Keratinocyte (primary cell): Measurements from ENCODE around the gene PRKCA. TPM values are rescaled to one million over a fixed set of nuclear protein-coding genes. Genes with fewer than 3 reads are reported as not detected.

Source experiments
- DNase-seq: peaks from one replicate; pipeline ENCODE4 v3.0.0-alpha.2; 2011; ENCODE audit warnings: low read depth, missing footprints, low spot score
- FAIRE-seq: peaks from 2 replicates; lab custom pipeline; 2011; peaks lifted over from hg19 to GRCh38; lab: Jason Lieb, UNC
- H2AFZ ChIP-seq: 2 replicates; pipeline ENCODE4 v1.6.0; 2012; ENCODE audit warnings: low read length, control low read depth, inconsistent platforms; ENCODE audit not compliant: control insufficient read depth
- H3K27ac ChIP-seq: 2 replicates; pipeline ENCODE4 v1.5.1; 2011; ENCODE audit warnings: low read length; ENCODE audit not compliant: control insufficient read depth, insufficient read depth
- H3K27me3 ChIP-seq: 3 replicates; pipeline ENCODE4 v1.6.0; 2011; ENCODE audit warnings: low read length; ENCODE audit not compliant: control insufficient read depth, insufficient read depth; ENCODE audit errors: extremely low read depth
- H3K36me3 ChIP-seq, 2 experiments: 2 replicates in 1 of 2; 3 replicates in 1 of 2; pipeline ENCODE4 v1.5.1; 2011; ENCODE audit warnings: low read length in 2 of 2, mild to moderate bottlenecking in 1 of 2; ENCODE audit not compliant: control insufficient read depth in 2 of 2, insufficient read depth in 2 of 2; ENCODE audit errors: extremely low read depth in 1 of 2
- H3K4me1 ChIP-seq: 3 replicates; pipeline ENCODE4 v1.5.1; 2011; ENCODE audit warnings: low read length; ENCODE audit not compliant: control insufficient read depth, insufficient read depth; ENCODE audit errors: extremely low read depth
- H3K4me2 ChIP-seq: 3 replicates; pipeline ENCODE4 v1.6.0; 2011; ENCODE audit warnings: low read depth, low read length; ENCODE audit not compliant: control insufficient read depth, insufficient read depth; ENCODE audit errors: extremely low read depth
- H3K4me3 ChIP-seq, 3 experiments: fragments of 200-600 bp in 1 of 3; sonication (generic) in 1 of 3; 2 replicates in 2 of 3; 3 replicates in 1 of 3; pipeline ENCODE4 v1.5.1; 2011 to 2016; ENCODE audit warnings: low read length in 3 of 3, mild to moderate bottlenecking in 3 of 3, control low read depth in 2 of 3, inconsistent platforms in 1 of 3, low read depth in 1 of 3, mixed read lengths in 1 of 3, mixed run types in 1 of 3, moderate library complexity in 1 of 3; ENCODE audit not compliant: control insufficient read depth in 2 of 3, insufficient read depth in 2 of 3; ENCODE audit errors: extremely low read depth in 1 of 3
- H3K79me2 ChIP-seq: 2 replicates; pipeline ENCODE4 v1.6.0; 2012; ENCODE audit warnings: low read length; ENCODE audit not compliant: control insufficient read depth, insufficient read depth
- H3K9ac ChIP-seq: 3 replicates; pipeline ENCODE4 v1.6.0; 2011; ENCODE audit warnings: low read length; ENCODE audit not compliant: control insufficient read depth, insufficient read depth; ENCODE audit errors: extremely low read depth
- H3K9me1 ChIP-seq: 3 replicates; pipeline ENCODE4 v1.6.0; 2011; ENCODE audit warnings: low read length; ENCODE audit not compliant: control insufficient read depth, insufficient read depth; ENCODE audit errors: extremely low read depth
- H3K9me3 ChIP-seq: 2 replicates; pipeline ENCODE4 v1.5.1; 2012; ENCODE audit warnings: low read depth, low read length; ENCODE audit not compliant: control insufficient read depth
- H4K20me1 ChIP-seq: 3 replicates; pipeline ENCODE4 v1.6.0; 2011; ENCODE audit warnings: low read length; ENCODE audit not compliant: control insufficient read depth, insufficient read depth; ENCODE audit errors: extremely low read depth
- EZH2 ChIP-seq: IDR thresholded peaks from one replicate; pipeline ENCODE4 v1.6.1; 2012; ENCODE audit warnings: inconsistent platforms, mild to moderate bottlenecking, low read length, moderate library complexity
- dilution Hi-C: fragments of 300-500 bp; cut with MboI; formaldehyde crosslinking; loops from one replicate; pipeline ENCODE4 v1.7.0; 2020; ENCODE audit warnings: low sequenced_read_pairs; ENCODE audit not compliant: extremely low pct_ligation_motif_present
- polyA plus RNA-seq, 5 experiments: library from polyadenylated mRNA; depleted of rRNA in 3 of 5; stranded (reverse) in 3 of 5; stranded (forward) in 1 of 5; unstranded in 1 of 5; fragments of >200 nt; gene quantifications; 1 replicate in 1 of 5; 2 replicates in 3 of 5; 3 replicates in 1 of 5; pipeline versions ENCODE4 v1.2.1 to v1.2.3, GENCODE V29; 2011 to 2012; ENCODE audit warnings: missing spikeins in 2 of 5, low read depth in 1 of 5, low replicate concordance in 1 of 5
- TF ChIP-seq, protein P1 (sequence below), 3 experiments: IDR thresholded peaks in 1 of 3; conservative IDR thresholded peaks in 1 of 3; optimal IDR thresholded peaks in 1 of 3; 2 replicates in 2 of 3; 3 replicates in 1 of 3; pipeline versions ENCODE3 to v1.5.1; 2011; ENCODE audit warnings: low read length in 3 of 3, mild to moderate bottlenecking in 3 of 3, moderate library complexity in 2 of 3, control low read depth in 1 of 3, inconsistent platforms in 1 of 3; ENCODE audit not compliant: insufficient read depth in 2 of 3; ENCODE audit errors: extremely low read depth in 1 of 3

Gene PRKCA
- polyA plus RNA-seq, 1 donor (not counting 4 experiments of a cell fraction or from before 2014, with no cell fraction given) = 3.6 TPM

DNA sequence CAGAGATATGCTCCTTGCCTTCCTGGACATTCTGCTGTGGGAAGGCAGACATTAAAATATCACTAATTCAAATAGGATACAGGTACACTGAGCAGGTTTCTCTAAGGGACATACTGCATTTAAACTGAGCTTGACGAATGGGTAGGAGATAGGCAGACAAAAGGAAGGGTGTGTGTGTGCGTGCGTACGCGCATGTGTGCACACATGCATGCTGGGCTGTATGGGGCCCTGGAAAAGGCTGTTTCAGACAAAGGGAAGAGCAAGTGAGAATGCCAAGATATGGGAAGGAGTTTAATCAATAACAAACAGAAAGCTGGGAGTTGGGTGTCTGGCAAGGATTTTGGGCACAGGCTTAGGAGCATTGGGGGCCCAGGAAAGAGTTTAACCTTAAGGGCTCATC lies 196.2 kb downstream of the PRKCA start:
- Histone ChIP-seq H3K4me3 (no peak overlapping the region), H4K20me1 (no peaks in the 10 kb centered on the region), H3K27me3 (no peaks in the 10 kb centered on the region), H3K36me3 (no peaks in the 10 kb centered on the region), H3K9me1 (peaks cover 3% of the 10 kb centered on the region), H3K79me2 (no peaks in the 10 kb centered on the region), H3K9me3 (no peaks in the 10 kb centered on the region), H2AFZ (no peak overlapping the region), H3K9ac (no peak overlapping the region), H3K27ac (no peak overlapping the region), H3K4me2 (no peak overlapping the region), H3K4me1 (peaks cover 20% of the 10 kb centered on the region)
- FAIRE-seq = no peak
- dilution Hi-C loops = no loop called here
- no peak for TF ChIP-seq EZH2
- TF ChIP-seq, protein P1, sequence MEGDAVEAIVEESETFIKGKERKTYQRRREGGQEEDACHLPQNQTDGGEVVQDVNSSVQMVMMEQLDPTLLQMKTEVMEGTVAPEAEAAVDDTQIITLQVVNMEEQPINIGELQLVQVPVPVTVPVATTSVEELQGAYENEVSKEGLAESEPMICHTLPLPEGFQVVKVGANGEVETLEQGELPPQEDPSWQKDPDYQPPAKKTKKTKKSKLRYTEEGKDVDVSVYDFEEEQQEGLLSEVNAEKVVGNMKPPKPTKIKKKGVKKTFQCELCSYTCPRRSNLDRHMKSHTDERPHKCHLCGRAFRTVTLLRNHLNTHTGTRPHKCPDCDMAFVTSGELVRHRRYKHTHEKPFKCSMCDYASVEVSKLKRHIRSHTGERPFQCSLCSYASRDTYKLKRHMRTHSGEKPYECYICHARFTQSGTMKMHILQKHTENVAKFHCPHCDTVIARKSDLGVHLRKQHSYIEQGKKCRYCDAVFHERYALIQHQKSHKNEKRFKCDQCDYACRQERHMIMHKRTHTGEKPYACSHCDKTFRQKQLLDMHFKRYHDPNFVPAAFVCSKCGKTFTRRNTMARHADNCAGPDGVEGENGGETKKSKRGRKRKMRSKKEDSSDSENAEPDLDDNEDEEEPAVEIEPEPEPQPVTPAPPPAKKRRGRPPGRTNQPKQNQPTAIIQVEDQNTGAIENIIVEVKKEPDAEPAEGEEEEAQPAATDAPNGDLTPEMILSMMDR (optimal IDR thresholded peaks at IDR 0.05 in 1 of 3, IDR thresholded peaks at IDR 0.05 in 1 of 3, conservative IDR thresholded peaks at IDR 0.05 in 1 of 3; ENCODE audit: extremely low read depth in 1 of 3, insufficient read depth in 2 of 3, low read length in 3 of 3) = no peak
- DNase-seq = no peak

- FAIRE-seq (no peak), DNase-seq (no peak)
- peaks cover 53% of the 10 kb centered on the region for H3K4me1 ChIP-seq
- H3K9me1 ChIP-seq = no peaks in the 10 kb centered on the region
- dilution Hi-C loops = no loop called here
- H2AFZ ChIP-seq = no peak overlapping the region
- no peak overlapping the region for H3K9ac ChIP-seq
- H4K20me1 ChIP-seq = no peaks in the 10 kb centered on the region
- H3K27me3 ChIP-seq = no peaks in the 10 kb centered on the region
- TF ChIP-seq, protein P1 (optimal IDR thresholded peaks at IDR 0.05 in 1 of 3, IDR thresholded peaks at IDR 0.05 in 1 of 3, conservative IDR thresholded peaks at IDR 0.05 in 1 of 3; ENCODE audit: extremely low read depth in 1 of 3, insufficient read depth in 2 of 3, low read length in 3 of 3) = no peak
- TF ChIP-seq EZH2 = no peak
- no peak overlapping the region for H3K27ac ChIP-seq
- H3K4me2 ChIP-seq = no peak overlapping the region
- no peak overlapping the region for H3K4me3 ChIP-seq
- no peaks in the 10 kb centered on the region for H3K36me3 ChIP-seq
- H3K9me3 ChIP-seq = no peaks in the 10 kb centered on the region
- no peaks in the 10 kb centered on the region for H3K79me2 ChIP-seq
Measured at GRCh38 chr17:66506641-66507040, 204.2 kb downstream of the PRKCA start.
